CD4-positive, alpha-beta T cell treated with Interleukin-17A for 1 hour (primary cell): ENCODE data around the gene CRADD.
"Not testable (repeated sequence)": the region's sequence is repeated elsewhere in the genome, so short reads cannot be mapped to it uniquely, and the experiment has no call there.

Source experiments
- DNase-seq: peaks from one replicate; pipeline ENCODE4 v3.0.0-alpha.2; 2020

Gene CRADD

GRCh38 chr12:93912086-93912733, 235.0 kb downstream of the CRADD start:
- DNase-seq = no peak

DNA sequence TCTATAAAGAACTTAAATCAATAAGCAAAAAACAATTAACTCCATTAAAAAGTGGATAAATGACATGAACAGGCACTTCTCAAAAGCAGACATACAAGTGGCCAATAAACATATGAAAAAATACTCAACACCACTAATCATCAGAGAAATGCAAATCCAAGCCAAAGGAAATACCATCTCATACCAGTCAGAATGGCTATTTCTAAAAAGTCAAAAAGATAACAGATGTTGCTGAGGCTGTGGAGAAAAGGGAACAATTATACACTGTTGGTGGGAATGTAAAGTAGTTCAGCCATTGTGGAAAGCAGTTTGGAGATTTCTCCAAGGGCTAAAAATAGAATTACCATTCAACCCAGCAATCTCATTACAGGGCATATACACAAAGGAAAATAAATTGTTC, 236.7 kb downstream of the CRADD start:
- no peak for DNase-seq

DNA sequence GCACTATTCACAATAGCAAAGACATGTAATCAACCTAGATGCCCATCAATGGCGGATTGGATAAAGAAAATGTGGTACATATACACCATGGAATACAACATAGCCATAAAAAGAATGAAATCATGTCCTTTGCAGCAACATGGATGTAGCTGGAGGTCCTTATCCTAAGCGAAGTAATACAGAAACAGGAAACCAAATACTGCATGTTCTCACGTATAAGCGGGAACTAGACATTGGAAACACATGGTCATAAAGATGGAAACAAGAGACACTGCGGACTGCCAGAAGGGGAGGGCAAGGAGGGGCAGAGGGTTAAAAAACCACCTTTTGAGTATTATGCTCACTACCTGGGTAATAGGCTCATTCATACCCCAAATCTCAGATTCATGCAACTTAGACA, 237.1 kb downstream of the CRADD start:
- DNase-seq = no peak

GRCh38 chr12:93915411-93915810, 238.2 kb downstream of the CRADD start:
- no peak for DNase-seq

GRCh38 chr12:93916402-93916801, 239.2 kb downstream of the CRADD start:
- no peak for DNase-seq

- DNase-seq = no peak
Observed at GRCh38 chr12:93918262-93918661, 241.1 kb downstream of the CRADD start.

GRCh38 chr12:93918900-93919299, 241.7 kb downstream of the CRADD start:
- no peak for DNase-seq

DNA sequence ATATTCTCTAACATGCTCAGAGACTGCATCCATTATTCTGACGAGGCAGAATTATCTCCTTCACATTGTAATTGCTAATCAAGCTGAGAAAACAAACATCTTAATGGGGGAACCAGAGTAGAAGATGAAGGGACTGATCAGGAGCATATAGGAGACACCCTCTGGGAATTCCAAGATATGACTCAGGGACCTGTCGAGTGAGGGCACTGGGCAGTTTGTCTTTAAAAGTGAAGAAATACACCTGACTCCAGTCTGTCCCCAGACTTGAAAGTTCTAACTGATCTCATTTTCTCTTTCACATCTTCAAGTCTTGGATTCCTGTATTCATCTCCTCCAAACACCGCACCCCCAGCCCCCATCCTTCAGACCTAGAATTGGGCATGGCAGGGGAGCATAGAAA, 244.3 kb downstream of the CRADD start:
- no peak for DNase-seq

DNA sequence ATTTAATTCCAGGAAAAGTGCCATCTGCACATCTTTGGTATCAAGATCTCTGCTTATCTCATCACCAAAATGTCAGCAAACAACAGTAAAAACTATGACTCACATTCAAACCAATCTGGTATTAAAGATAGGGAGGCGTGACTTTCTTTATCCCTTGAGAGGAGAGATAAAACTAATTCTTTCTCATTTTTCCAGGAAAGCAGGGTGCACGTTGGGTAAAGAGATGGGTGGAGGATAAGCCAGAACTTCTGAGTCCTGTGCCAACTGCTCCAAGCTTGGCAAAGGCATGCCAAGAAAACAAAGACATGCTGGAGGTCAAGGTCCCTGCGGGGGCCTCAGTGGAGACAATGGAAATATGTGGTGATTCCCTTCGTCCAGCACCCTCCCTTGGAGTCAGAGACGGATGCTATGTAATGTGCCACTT, 245.4 kb downstream of the CRADD start:
- no peak for DNase-seq

DNA sequence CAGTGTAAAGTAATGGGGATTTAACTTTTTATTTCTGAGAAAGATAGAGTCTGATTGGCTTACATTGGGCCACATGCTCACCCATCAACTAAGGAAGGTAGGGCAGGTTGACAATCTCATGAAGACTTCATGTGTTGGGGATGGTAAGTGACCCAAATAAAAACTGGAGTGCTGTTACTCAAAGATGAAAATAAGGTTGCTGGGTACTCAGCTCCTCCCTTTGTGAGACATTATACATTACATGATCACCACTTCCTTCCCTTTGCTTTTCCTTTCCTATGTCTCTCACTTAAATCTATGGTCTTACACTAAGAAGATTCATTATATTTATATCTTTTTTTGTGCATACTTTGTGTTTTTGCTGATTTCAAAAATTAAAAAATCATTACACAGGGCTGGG, 247.2 kb downstream of the CRADD start:
- no peak for DNase-seq

DNA sequence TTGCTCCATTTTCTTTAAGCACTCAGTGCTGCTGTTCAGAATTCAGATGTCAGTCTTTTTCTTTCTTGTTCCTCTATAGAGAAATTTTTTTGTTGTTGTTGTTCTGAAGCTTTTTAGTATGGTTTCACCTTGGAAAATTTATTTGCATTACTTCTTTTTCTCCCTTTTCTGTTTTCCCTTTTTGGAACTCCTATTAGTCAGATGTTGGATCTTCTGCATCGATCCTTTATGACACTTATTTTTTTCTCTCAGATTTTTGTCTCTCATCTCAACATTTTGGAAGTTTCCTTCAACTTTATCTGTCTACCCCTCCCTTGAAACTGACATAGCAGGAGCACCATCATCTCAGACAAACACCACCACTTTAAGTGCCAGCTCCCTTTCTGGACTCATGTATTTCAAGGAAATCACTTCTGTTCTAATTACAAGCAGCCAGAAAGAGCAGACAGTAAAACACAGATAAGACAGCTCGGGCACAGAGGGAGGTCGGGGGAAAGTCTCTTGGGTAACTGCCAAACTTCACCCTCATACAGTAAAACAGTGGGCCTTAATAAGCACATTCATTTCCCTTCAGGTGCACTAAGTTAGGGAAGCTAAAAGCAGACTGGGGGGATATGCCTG, 248.5 kb downstream of the CRADD start:
- DNase-seq = no peak

DNA sequence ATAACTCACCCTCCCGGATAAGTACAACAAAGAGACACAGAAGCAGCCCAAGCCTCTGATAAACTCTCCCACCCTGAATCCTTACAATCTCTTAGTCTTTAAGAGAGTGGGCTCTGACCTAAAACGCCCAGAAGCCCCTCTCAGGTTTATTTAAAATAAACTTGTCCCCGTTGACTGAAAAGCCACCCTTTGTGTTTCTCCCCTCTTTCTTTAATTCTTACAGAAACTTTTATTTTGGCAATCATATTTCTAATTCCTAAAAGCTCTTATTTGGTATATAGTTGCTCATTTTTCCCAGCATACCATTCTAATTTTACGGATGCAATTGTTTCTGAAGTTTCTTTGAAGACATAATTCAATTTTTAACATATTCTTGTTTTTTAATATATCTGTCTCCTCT, 249.1 kb downstream of the CRADD start:
- no peak for DNase-seq

DNA sequence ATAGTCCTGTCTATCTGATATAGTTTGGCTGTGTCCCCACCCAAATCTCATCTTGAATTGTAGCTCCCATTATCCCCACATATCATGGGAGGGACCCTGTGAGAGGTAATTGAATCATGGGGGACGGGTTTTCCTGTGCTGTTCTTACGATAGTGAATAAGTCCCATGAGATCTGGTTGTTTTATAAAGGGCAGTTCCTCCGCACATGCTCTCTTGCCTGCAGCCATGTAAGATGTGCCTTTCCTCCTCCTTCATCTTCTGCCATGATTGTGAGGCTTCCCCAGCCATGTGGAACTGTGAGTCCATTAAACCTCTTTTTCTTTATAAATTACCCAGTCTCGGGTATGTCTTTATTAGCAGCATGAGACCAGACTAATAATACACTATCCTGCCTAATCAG, 251.9 kb downstream of the CRADD start:
- DNase-seq = not testable (repeated sequence)

DNA sequence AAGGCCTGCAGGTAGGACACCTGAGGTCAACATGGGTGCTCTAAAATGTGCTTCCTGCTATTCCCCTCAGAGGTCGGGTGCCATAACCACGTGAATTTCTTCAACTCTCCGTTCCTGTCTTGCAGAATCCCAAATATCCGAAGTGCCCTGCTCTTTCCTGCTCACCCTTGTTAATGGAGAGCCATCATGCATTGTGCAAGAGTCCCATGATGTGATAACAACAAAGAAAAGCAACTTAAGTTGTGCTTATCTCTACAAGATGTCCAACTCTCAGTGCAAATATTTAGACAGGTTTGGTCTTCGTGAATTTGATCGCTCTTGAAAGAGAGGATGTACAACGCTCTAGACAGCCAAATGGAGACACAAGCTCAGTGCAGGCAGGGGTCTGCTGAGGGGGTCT, 260.6 kb downstream of the CRADD start:
- DNase-seq = no peak

GRCh38 chr12:93938317-93938716, 261.1 kb downstream of the CRADD start:
- no peak for DNase-seq

DNA sequence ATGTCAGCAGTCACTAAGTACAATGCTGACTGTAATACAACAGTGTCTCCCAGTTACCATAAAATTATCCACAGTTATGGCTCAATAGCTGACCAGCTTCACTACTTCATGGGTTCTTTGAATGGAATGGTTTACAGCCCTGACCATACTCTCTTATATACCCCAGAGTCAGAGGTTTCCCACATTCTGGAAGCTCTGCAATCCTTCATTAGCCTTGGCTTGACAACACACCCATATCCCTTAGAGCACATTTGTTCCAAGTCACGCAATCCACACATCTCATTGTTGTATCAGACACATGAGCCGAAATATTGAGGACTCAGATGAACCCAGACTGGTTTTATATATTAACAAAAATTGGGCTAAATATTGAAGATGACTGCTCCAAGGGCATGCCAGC, 261.8 kb downstream of the CRADD start:
- DNase-seq = no peak

DNA sequence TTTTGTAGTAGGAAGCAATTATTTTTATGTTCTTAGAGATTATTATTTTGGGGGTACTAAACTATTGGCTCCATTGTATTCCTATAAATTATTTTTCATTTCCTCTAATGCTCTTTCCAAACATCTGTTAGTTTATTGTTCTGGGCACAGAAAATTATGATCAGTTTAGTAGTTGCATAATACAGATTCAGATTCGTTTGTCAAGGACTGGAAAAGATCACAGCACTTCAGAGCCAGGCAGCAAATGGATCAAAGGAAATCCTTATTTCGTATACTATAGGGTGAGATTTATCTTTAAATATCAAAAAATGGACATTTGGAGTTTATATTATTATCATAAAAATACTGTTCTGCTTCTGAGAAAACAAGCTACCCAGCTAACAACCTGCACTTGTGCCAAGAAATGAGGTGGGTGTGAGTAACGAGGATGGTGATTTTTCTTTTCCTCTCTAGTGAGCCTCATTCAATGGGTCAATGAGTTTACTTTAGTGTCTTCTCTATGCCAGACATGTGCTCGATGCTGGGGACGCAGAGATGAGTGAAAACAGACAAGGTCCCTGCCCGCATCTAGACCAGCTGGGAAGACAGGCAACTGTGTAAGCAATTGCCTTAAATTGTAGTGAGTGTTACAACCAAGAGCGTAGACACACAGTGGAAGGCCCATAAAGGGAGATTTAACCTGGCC, 262.6 kb downstream of the CRADD start:
- DNase-seq = no peak

GRCh38 chr12:93943780-93944179, 266.6 kb downstream of the CRADD start:
- DNase-seq = no peak

GRCh38 chr12:93944201-93944600, 267.0 kb downstream of the CRADD start:
- no peak for DNase-seq
